C4-2B (cell line): ENCODE measurements around the gene TRAPPC6A.

ENCODE experiments used
- ZFX ChIP-seq: fragments of 450-650 bp; IDR thresholded peaks from 2 replicates; pipeline ENCODE4 v1.6.1; 2017
- TF ChIP-seq, protein P1 (sequence below): fragments of 450-650 bp; conservative IDR thresholded peaks from 2 replicates; pipeline ENCODE4 v1.5.1; 2017; ENCODE audit warnings: mild to moderate bottlenecking

DNA sequence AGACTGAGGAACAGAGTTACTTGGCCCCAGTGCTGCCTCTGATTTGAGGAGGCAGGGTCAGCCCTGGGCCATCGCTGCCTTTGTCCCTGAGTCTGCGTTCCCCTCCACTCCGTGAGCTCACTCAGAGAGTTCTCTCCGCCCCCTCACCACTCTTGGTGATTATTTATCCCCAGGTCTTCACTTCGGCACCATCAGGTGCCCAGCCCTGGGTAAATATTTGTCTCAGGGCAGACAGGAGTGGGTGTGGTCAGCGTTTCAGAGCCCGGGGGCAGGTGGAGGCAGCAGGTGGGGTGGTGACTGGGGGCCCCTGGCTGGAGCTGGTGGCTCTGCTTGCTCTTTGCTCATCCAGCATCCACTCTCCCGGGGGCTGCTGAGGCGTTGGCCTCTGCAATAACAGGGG is 64.4 kb downstream of the TRAPPC6A start:
- TF ChIP-seq, protein P1, sequence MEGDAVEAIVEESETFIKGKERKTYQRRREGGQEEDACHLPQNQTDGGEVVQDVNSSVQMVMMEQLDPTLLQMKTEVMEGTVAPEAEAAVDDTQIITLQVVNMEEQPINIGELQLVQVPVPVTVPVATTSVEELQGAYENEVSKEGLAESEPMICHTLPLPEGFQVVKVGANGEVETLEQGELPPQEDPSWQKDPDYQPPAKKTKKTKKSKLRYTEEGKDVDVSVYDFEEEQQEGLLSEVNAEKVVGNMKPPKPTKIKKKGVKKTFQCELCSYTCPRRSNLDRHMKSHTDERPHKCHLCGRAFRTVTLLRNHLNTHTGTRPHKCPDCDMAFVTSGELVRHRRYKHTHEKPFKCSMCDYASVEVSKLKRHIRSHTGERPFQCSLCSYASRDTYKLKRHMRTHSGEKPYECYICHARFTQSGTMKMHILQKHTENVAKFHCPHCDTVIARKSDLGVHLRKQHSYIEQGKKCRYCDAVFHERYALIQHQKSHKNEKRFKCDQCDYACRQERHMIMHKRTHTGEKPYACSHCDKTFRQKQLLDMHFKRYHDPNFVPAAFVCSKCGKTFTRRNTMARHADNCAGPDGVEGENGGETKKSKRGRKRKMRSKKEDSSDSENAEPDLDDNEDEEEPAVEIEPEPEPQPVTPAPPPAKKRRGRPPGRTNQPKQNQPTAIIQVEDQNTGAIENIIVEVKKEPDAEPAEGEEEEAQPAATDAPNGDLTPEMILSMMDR = no peak
- TF ChIP-seq ZFX = no peak
